Measurements from ENCODE around the gene JARID2.

GRCh38 chr6:15498640-15499039 lies 252.8 kb downstream of the JARID2 start:
- no peak for TF ChIP-seq POLR2AphosphoS5 (IDR thresholded peaks at IDR 0.05; ENCODE audit: low read depth, low read length)
- no peak for TF ChIP-seq CTCF (IDR thresholded peaks at IDR 0.05 in 2 of 3, conservative IDR thresholded peaks at IDR 0.05 in 1 of 3; ENCODE audit: borderline replicate concordance in 1 of 3, insufficient read depth in 1 of 3, low read depth in 2 of 3, low read length in 2 of 3)
- no peak for TF ChIP-seq ATF3 (IDR thresholded peaks at IDR 0.05)
- no peak for TF ChIP-seq POLR2A (IDR thresholded peaks at IDR 0.05; ENCODE audit: borderline replicate concordance, extremely low read depth, insufficient read depth, insufficient read length)
- no peak for TF ChIP-seq EZH2phosphoT487 (IDR thresholded peaks at IDR 0.05; ENCODE audit: borderline replicate concordance)
- TF ChIP-seq REST (IDR thresholded peaks at IDR 0.05; ENCODE audit: low read depth) = no peak
- no peak for TF ChIP-seq CEBPB (IDR thresholded peaks at IDR 0.05; ENCODE audit: low read depth)
- no peak for TF ChIP-seq SRF (IDR thresholded peaks at IDR 0.05; ENCODE audit: low read depth)
- TF ChIP-seq EZH2 (IDR thresholded peaks at IDR 0.05) = no peak
- no peak for TF ChIP-seq SIN3A (IDR thresholded peaks at IDR 0.05; ENCODE audit: low read depth)
- no peak for TF ChIP-seq EGR1 (IDR thresholded peaks at IDR 0.05; ENCODE audit: low read depth)
- no peak for TF ChIP-seq MAX (IDR thresholded peaks at IDR 0.05)
